DND-41 (cell line): Measurements from ENCODE around the gene HMMR.

Source experiments
- ATAC-seq: fragments of 200-7000 bp; cut with Tn5 transposase; 3 replicates; pipeline ENCODE4 v1.9.1; 2021; ENCODE audit warnings: low read depth; ENCODE audit not compliant: insufficient read depth
- DNase-seq: peaks from one replicate; pipeline ENCODE4 v3.0.0-alpha.2; 2020
- H2AFZ ChIP-seq: 2 replicates; pipeline ENCODE4 v1.6.0; 2012; ENCODE audit warnings: low read depth, low read length
- H3K27ac ChIP-seq: 2 replicates; pipeline ENCODE4 v1.5.1; 2012; ENCODE audit warnings: low read length, inconsistent platforms
- H3K27me3 ChIP-seq: fragments of 200-600 bp; sonication (generic); 2 replicates; pipeline ENCODE4 v1.6.0; 2012; ENCODE audit warnings: low read length, mild to moderate bottlenecking, inconsistent platforms; ENCODE audit not compliant: insufficient read depth, poor library complexity
- H3K36me3 ChIP-seq: 2 replicates; pipeline ENCODE4 v1.5.1; 2012; ENCODE audit warnings: low read length, inconsistent platforms; ENCODE audit not compliant: insufficient read depth
- H3K4me1 ChIP-seq: 2 replicates; pipeline ENCODE4 v1.5.1; 2012; ENCODE audit warnings: mild to moderate bottlenecking, low read length; ENCODE audit not compliant: insufficient read depth
- H3K4me2 ChIP-seq: 2 replicates; pipeline ENCODE4 v1.6.0; 2012; ENCODE audit warnings: mild to moderate bottlenecking, moderate library complexity, low read length, inconsistent platforms; ENCODE audit not compliant: insufficient read depth
- H3K4me3 ChIP-seq, 2 experiments: fragments of 200-600 bp in 1 of 2; shearing (Covaris generic) in 1 of 2; 2 replicates each; pipeline ENCODE4 v1.5.1; 2012 to 2016; ENCODE audit warnings: inconsistent platforms in 2 of 2, low read length in 2 of 2, mild to moderate bottlenecking in 2 of 2, low read depth in 1 of 2, moderate library complexity in 1 of 2
- H3K79me2 ChIP-seq: 2 replicates; pipeline ENCODE4 v1.6.0; 2012; ENCODE audit warnings: low read length, inconsistent platforms; ENCODE audit not compliant: insufficient read depth
- H3K9ac ChIP-seq: 2 replicates; pipeline ENCODE4 v1.6.0; 2012; ENCODE audit warnings: low read depth, mild to moderate bottlenecking, inconsistent platforms, low read length, moderate library complexity
- H3K9me3 ChIP-seq: 2 replicates; pipeline ENCODE4 v1.5.1; 2012; ENCODE audit warnings: low read length, moderate library complexity, mild to moderate bottlenecking, inconsistent platforms; ENCODE audit not compliant: insufficient read depth, severe bottlenecking
- H4K20me1 ChIP-seq: 2 replicates; pipeline ENCODE4 v1.6.0; 2012; ENCODE audit warnings: low read length; ENCODE audit not compliant: insufficient read depth
- EZH2 ChIP-seq: IDR thresholded peaks from 3 replicates; pipeline ENCODE4 v1.6.1; 2012; ENCODE audit warnings: borderline replicate concordance, low read depth, mild to moderate bottlenecking, moderate library complexity, low read length, inconsistent platforms; ENCODE audit not compliant: severe bottlenecking
- TF ChIP-seq, protein P1 (sequence below): IDR thresholded peaks from 2 replicates; pipeline ENCODE4 v1.5.1; 2012; ENCODE audit warnings: borderline replicate concordance, low read length, moderate library complexity, mild to moderate bottlenecking; ENCODE audit not compliant: poor library complexity, severe bottlenecking; ENCODE audit errors: extremely low read depth

Gene HMMR

DNA sequence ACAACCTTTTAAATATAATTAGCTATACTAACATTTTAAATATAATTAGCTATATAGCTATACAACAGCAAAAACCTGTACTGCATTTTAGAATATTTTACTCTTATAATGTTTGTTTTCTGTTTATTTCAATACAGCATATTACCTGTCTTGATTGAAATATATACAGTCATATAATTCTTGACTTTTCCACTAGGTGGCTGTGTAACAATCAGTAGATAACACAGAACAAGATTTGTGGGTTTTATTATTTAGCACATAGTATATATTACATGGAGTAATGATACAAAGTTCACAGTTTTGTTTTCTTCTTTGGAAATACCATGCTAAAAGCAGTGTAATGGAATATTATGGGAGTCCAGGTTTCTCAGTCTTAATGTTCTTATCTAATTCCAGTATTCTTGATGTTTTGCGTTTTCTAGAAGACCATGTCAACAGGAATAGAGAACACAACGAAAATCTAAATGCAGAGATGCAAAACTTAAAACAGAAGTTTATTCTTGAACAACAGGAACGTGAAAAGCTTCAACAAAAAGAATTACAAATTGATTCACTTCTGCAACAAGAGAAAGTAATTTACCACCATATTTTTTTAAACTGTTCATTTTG lies 13.3 kb downstream of the HMMR start:
- no peak overlapping the region for H2AFZ ChIP-seq
- TF ChIP-seq EZH2 = no peak
- TF ChIP-seq, protein P1, sequence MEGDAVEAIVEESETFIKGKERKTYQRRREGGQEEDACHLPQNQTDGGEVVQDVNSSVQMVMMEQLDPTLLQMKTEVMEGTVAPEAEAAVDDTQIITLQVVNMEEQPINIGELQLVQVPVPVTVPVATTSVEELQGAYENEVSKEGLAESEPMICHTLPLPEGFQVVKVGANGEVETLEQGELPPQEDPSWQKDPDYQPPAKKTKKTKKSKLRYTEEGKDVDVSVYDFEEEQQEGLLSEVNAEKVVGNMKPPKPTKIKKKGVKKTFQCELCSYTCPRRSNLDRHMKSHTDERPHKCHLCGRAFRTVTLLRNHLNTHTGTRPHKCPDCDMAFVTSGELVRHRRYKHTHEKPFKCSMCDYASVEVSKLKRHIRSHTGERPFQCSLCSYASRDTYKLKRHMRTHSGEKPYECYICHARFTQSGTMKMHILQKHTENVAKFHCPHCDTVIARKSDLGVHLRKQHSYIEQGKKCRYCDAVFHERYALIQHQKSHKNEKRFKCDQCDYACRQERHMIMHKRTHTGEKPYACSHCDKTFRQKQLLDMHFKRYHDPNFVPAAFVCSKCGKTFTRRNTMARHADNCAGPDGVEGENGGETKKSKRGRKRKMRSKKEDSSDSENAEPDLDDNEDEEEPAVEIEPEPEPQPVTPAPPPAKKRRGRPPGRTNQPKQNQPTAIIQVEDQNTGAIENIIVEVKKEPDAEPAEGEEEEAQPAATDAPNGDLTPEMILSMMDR = peak; percentile 44
- no peak overlapping the region for H3K9ac ChIP-seq
- peak; percentile 80 for ATAC-seq
- H4K20me1 ChIP-seq = no peaks in the 10 kb centered on the region
- peaks cover 99% of the 10 kb centered on the region for H3K36me3 ChIP-seq
- no peaks in the 10 kb centered on the region for H3K4me1 ChIP-seq
- H3K27ac ChIP-seq = no peak overlapping the region
- no peak for DNase-seq
- H3K4me2 ChIP-seq = no peak overlapping the region
- H3K27me3 ChIP-seq = no peaks in the 10 kb centered on the region
- H3K79me2 ChIP-seq = 0 out of 2 replicates have a peak, but pooled peaks cover 2% of the 10 kb centered on the region
- H3K9me3 ChIP-seq = no peaks in the 10 kb centered on the region
- no peak overlapping the region for H3K4me3 ChIP-seq

DNA sequence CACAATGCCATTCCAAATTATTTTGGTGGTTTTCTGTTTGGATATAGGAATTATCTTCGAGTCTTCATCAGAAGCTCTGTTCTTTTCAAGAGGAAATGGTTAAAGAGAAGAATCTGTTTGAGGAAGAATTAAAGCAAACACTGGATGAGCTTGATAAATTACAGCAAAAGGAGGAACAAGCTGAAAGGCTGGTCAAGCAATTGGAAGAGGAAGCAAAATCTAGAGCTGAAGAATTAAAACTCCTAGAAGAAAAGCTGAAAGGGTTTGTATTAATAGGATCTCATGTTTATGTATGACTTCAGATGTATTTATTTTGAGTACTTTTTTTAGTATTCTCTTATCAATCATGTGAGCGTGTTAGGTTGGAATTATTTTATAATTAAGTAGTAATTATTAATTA lies 15.0 kb downstream of the HMMR start:
- ATAC-seq (no peak), DNase-seq (no peak)
- H3K4me1 ChIP-seq = no peaks in the 10 kb centered on the region
- H4K20me1 ChIP-seq = no peaks in the 10 kb centered on the region
- H2AFZ ChIP-seq = no peak overlapping the region
- TF ChIP-seq, protein P1 = no peak
- TF ChIP-seq EZH2 = no peak
- no peak overlapping the region for H3K4me3 ChIP-seq
- no peaks in the 10 kb centered on the region for H3K9me3 ChIP-seq
- peaks cover 99% of the 10 kb centered on the region for H3K36me3 ChIP-seq
- H3K9ac ChIP-seq = no peak overlapping the region
- no peaks in the 10 kb centered on the region for H3K27me3 ChIP-seq
- H3K27ac ChIP-seq = no peak overlapping the region
- H3K4me2 ChIP-seq = no peak overlapping the region
- H3K79me2 ChIP-seq = no peaks in the 10 kb centered on the region

DNA sequence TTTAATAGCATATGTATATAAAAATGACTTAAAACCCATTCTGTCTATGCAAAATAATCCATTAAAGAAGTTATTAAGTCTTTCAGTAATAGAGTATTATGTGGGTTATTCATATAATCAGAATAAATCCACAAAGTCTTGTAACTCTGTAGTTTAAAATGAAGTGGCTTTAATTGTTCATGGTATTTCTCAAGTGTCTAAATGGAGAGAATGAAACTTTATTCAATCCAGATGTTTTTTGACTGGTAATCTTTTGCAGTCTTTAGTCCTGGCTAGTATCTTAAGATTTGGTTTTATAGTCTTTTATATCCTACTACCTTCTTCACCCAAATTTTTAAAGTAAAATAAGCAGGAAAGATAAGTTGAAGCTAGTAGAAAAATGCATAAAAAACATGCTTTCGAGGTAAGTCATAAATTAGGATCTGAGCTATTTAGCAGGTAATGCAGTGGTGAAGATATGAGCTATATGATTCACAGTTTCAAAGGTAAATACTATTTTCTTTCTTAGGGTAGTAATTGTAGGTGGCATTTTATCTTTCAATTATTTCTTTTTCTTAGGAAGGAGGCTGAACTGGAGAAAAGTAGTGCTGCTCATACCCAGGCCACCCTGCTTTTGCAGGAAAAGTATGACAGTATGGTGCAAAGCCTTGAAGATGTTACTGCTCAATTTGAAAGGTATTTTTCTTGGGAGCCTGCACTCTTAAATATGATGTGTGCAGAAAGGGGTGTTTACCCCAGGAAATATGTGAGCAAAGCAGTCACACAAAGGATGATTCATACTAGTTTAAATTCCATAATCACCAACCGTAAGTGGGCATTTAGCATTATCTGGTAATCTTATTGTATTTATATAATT lies 17.9 kb downstream of the HMMR start:
- Histone ChIP-seq H3K36me3 (peaks cover 96% of the 10 kb centered on the region), H3K27ac (no peak overlapping the region), H2AFZ (no peak overlapping the region)

More for the DNA sequence above, 17.9 kb downstream of the HMMR start:
- H3K27me3 ChIP-seq = no peaks in the 10 kb centered on the region
- no peak for ATAC-seq
- H3K79me2 ChIP-seq = no peaks in the 10 kb centered on the region
- TF ChIP-seq EZH2 = no peak
- TF ChIP-seq, protein P1 = no peak
- H3K9me3 ChIP-seq = no peaks in the 10 kb centered on the region
- H3K4me2 ChIP-seq = no peak overlapping the region
- H3K9ac ChIP-seq = no peak overlapping the region
- H3K4me1 ChIP-seq = no peaks in the 10 kb centered on the region
- no peak overlapping the region for H3K4me3 ChIP-seq
- no peak for DNase-seq
- no peaks in the 10 kb centered on the region for H4K20me1 ChIP-seq
